Omental fat pad (tissue), 4 donors: Measurements from ENCODE around the gene PFDN5. TPM values are rescaled to one million over a fixed set of nuclear protein-coding genes. Genes with fewer than 3 reads are reported as not detected.
A peak's percentile ranks its signal among the peaks of the same experiment; 100 is the strongest.

Experiments
- ATAC-seq: fragments of 150-250 bp; one replicate; pipeline ENCODE4 v1.9.1; 2016; ENCODE audit warnings: mild to moderate bottlenecking, moderate library complexity; ENCODE audit not compliant: low FRiP score
- DNase-seq: peaks from one replicate; pipeline ENCODE4 v3.0.0-alpha.2; 2019; ENCODE audit warnings: low spot score
- CTCF ChIP-seq, 3 donors: fragments of 450-650 bp; IDR thresholded peaks; one replicate each; pipeline ENCODE4 v1.5.1; 2016 to 2017; ENCODE audit warnings: antibody characterized with exemption in 3 of 3, mild to moderate bottlenecking in 3 of 3, moderate library complexity in 2 of 3
- total RNA-seq, 4 donors: library from RNA; depleted of rRNA; stranded (reverse); fragments of >200 nt; gene quantifications; one replicate each; pipeline ENCODE4 v1.1.0, GENCODE V29; 2016

The PFDN5 gene
- total RNA-seq, 4 donors from 2014 or later = 527 to 674 (median 592) TPM

DNA sequence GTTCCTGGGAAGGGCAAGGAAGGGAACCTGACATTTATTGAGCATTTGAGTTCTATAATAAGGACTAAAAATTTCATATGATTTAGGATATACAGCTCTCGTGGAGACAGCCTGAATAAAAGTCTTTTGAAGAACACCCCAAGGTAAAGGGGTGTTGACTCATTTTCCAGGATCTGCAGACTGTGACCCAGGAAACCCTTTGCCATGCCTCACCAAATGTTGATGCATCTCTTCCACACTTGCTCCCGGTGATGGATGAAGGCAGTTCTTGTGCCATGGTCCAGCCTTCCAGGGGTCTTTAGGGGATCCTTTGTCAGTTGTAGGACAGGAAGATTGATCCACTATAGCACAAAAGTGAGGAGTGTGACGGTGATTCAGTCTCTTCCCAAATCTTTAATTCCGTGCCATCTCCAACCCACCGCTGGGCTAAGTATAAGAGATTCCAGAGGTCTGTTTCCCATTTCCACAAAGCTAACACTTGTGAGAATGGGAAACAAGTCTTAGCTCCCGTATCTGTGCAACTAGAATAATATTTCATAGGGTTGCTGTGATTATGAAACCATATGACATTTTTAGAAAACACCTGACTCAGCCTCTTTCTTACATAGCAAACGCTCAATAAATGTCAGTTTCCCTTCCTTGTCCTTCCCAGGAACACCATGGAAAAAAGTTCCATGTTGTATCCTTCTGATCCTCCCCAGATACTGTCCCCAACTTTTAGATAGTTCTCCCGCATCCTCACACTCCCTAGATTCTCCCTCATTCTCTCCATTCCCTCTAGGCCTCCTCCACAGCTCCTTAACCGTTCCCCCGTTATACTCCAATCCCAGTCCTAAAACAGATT lies 25.2 kb downstream of the PFDN5 start:
- no peak for TF ChIP-seq CTCF (IDR thresholded peaks at IDR 0.05)
- peak; percentile 5 for ATAC-seq
- no peak for DNase-seq

- no peak for ATAC-seq
- DNase-seq = no peak
- TF ChIP-seq CTCF (IDR thresholded peaks at IDR 0.05) = no peak
Observed at GRCh38 chr12:53324113-53324778, 28.9 kb downstream of the PFDN5 start.

GRCh38 chr12:53324779-53325510 lies 29.6 kb downstream of the PFDN5 start:
- ATAC-seq (peak; percentile 84), DNase-seq (peak; percentile 80)
- TF ChIP-seq CTCF (IDR thresholded peaks at IDR 0.05) = peak in 1 of 3 donors; percentile 25

DNA sequence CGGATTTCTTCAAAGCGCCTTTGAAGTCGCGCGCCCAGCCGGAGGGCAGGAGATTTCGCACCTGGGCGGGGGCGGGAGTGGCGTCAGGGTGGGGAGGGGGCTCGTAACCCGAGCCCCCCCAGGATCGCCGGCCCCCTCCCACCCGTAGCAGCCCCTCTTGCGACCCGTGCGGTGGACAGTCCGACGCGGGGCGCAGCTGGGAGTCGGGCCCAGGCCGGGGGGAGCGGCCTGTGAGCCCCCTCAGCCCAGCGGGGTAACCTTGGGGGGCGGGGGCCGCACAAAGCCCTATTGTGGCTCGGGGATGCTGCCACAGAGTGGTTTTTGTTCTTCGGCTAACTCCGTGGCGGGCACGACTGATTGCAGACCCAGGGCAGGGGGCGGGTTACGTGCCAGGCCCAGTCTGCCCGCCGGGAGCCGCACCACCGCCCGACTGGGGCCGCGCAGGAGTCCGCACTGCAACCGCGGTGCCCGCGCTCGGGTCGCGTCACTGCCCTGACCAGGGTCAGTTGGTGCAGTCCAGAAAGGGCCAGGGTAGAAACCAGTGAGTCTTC lies 30.2 kb downstream of the PFDN5 start:
- TF ChIP-seq CTCF (IDR thresholded peaks at IDR 0.05) = no peak
- DNase-seq (no peak), ATAC-seq (peak; percentile 20)

DNA sequence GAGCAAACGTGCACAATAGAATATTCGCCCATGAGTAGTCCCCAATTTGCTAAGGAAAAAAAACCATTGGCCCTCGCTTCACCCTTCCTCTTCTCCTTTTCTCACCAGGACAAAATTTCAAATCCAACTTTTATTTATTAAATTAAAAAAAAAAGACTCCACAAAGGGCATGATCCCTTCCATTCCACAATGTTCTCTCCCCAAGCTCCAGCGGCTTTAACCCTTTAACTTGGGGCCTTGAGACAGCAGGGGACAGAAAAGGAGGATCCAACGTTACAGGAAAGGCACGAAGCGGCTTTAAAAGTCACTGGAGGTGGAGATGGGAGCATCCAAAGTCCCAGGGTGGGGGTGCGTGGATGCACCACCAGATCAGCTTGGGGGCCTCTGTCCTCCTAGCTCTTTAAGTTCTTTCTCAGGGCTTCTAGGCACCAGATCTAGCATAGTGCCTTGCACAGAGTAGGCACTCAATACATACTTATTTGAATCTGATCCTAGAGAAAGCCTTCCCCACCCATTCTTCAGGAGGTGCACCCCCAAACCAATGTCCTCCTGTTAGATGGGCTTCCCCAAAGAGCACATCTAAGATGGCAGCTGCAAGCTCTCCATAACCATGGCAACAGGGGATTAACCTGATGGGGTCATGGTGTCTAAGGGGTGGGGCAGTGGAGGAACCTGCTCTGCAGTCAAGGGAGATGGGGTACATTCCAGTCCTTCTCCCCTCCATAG lies 31.3 kb downstream of the PFDN5 start:
- DNase-seq = no peak

More for the DNA sequence above, 31.3 kb downstream of the PFDN5 start:
- TF ChIP-seq CTCF (IDR thresholded peaks at IDR 0.05) = no peak
- no peak for ATAC-seq
